Measurements from ENCODE around the gene LRRC4C.
A peak's percentile ranks its signal among the peaks of the same experiment; 100 is the strongest.

The LRRC4C gene

DNA sequence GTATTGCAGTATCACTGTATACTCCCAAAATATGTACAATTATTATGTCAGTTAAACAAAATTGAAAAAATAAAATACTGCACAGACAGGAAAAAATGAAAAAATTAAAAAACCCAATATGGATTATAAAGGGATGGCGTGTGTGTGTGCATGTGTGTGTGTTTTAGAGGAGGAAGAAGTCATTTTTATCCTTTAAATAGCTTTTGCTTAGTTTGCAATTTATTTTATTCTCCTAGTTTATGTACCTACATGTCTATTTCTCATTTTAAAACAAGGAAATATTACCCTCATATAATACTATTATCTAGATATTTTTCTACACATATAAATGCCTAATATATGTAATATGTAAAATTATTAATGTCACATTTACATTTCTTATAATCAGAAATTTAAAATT, 1144.3 kb downstream of the LRRC4C start:
- H3K4me1 ChIP-seq (ENCODE audit: control insufficient read depth, insufficient read depth, low read length): no peaks in the 10 kb centered on the region

DNA sequence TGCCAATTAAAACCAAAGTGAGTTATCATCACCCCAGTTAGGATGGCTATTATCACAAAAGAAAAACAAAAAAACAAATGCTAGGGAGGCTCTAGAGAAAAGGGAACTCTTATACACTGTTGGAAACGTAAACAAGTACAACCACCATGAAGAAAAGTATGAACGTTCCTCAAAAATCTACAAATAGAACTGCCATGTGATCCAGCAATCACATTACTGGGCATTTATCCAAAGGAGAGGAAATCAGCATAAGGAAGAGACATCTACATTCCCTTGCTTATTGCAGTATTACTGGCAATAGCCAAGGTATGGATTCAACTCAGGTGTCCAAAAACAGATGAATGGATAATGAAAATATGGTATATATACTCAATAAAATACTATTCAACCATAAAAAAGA, 1145.1 kb downstream of the LRRC4C start:
- Histone ChIP-seq H3K4me3 (ENCODE audit: low read length) (no peak overlapping the region), H3K27ac (ENCODE audit: low read depth, low read length) (no peak overlapping the region), H3K36me3 (ENCODE audit: control insufficient read depth, insufficient read depth, low read length) (no peaks in the 10 kb centered on the region), H3K9ac (ENCODE audit: low read length) (no peak overlapping the region), H3K4me1 (ENCODE audit: control insufficient read depth, insufficient read depth, low read length) (no peaks in the 10 kb centered on the region), H3K27me3 (ENCODE audit: control insufficient read depth, insufficient read depth, low read length) (no peaks in the 10 kb centered on the region)

More for the DNA sequence above, 1144.3 kb downstream of the LRRC4C start:
- H3K4me3 ChIP-seq (ENCODE audit: low read length): no peak overlapping the region
- no peak overlapping the region for H3K27ac ChIP-seq (ENCODE audit: low read depth, low read length)
- H3K27me3 ChIP-seq (ENCODE audit: control insufficient read depth, insufficient read depth, low read length): no peaks in the 10 kb centered on the region
- no peak overlapping the region for H3K9ac ChIP-seq (ENCODE audit: low read length)
- no peaks in the 10 kb centered on the region for H3K36me3 ChIP-seq (ENCODE audit: control insufficient read depth, insufficient read depth, low read length)

DNA sequence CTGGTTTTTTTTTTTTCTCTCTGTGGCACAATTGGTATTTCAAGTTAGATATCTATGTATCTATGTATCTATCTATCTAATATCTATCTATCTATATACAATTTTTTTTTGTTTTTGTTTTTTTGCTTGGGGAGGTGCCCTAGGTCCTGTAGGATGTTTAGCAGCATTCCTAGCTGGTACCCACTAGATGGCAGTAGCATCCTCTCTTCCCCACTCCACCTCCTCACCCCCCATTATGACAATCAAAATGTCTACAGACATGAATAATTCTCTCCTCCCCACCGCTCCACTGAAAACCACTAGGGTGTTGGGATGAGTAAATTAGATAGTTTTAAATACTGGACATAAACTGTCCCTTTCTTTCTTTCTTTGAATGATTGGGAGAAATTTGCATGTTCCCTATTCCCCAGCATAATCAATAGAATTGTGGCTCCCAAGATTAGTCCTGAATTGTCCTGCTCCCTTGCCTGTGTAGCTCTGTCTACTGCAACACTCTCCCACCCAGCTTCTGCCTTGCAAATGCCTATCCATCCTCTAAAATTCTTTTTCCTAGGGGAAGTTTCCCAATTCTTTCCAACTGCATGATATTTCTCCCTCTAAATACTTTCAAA, 1152.4 kb downstream of the LRRC4C start:
- no peaks in the 10 kb centered on the region for H3K36me3 ChIP-seq (ENCODE audit: control insufficient read depth, insufficient read depth, low read length)
- no peaks in the 10 kb centered on the region for H3K4me1 ChIP-seq (ENCODE audit: control insufficient read depth, insufficient read depth, low read length)
- H3K27me3 ChIP-seq (ENCODE audit: control insufficient read depth, insufficient read depth, low read length): no peaks in the 10 kb centered on the region
- no peak overlapping the region for H3K9ac ChIP-seq (ENCODE audit: low read length)
- H3K4me3 ChIP-seq (ENCODE audit: low read length): no peak overlapping the region
- no peak overlapping the region for H3K27ac ChIP-seq (ENCODE audit: low read depth, low read length)

DNA sequence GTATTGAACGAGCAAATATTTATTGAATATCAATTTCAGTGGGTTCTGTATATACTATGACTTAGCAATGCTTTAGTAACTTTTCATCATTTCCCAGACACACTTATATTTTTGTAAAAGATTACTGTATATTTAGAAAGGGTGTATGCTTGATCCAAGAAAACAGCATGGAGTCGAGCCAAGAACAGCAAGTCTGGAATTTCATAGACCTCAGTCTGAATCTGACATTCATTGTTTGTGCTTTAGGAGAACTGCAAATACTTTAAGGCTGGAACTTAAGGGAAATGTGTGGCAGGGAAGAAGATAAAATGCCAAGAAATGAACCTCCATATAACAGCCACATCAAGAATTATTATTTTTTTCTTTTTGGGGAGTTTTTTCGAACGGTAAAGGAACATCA, 1156.8 kb downstream of the LRRC4C start:
- Histone ChIP-seq H3K36me3 (ENCODE audit: control insufficient read depth, insufficient read depth, low read length) (no peaks in the 10 kb centered on the region), H3K4me1 (ENCODE audit: control insufficient read depth, insufficient read depth, low read length) (no peaks in the 10 kb centered on the region), H3K9ac (ENCODE audit: low read length) (no peak overlapping the region)

DNA sequence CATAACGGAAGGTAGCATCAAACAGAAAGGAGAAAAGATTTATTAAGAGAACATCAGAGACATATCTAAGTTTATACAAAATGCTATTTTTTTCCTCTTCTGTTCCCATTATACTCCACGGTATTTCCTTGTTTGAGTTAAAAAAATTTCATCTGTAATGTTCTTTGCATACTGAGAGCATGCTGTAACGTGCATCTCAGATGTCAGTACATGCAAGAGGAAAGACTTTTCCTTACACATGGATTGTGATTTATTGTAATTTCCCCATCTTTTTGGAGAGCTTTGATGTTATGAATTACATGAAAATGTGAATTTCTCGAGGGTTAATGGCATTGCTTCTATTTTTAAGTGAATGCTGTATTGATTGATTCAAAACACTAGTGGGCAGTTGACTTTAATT, 1164.0 kb downstream of the LRRC4C start:
- no peak overlapping the region for H3K9ac ChIP-seq (ENCODE audit: low read length)
- H3K4me3 ChIP-seq (ENCODE audit: low read length): no peak overlapping the region
- H3K27ac ChIP-seq (ENCODE audit: low read depth, low read length): no peak overlapping the region
- no peaks in the 10 kb centered on the region for H3K27me3 ChIP-seq (ENCODE audit: control insufficient read depth, insufficient read depth, low read length)
- H3K36me3 ChIP-seq (ENCODE audit: control insufficient read depth, insufficient read depth, low read length): no peaks in the 10 kb centered on the region
- H3K4me1 ChIP-seq (ENCODE audit: control insufficient read depth, insufficient read depth, low read length): no peaks in the 10 kb centered on the region

More for the DNA sequence above, 1156.8 kb downstream of the LRRC4C start:
- Histone ChIP-seq H3K27me3 (ENCODE audit: control insufficient read depth, insufficient read depth, low read length) (no peaks in the 10 kb centered on the region), H3K27ac (ENCODE audit: low read depth, low read length) (no peak overlapping the region), H3K4me3 (ENCODE audit: low read length) (no peak overlapping the region)

DNA sequence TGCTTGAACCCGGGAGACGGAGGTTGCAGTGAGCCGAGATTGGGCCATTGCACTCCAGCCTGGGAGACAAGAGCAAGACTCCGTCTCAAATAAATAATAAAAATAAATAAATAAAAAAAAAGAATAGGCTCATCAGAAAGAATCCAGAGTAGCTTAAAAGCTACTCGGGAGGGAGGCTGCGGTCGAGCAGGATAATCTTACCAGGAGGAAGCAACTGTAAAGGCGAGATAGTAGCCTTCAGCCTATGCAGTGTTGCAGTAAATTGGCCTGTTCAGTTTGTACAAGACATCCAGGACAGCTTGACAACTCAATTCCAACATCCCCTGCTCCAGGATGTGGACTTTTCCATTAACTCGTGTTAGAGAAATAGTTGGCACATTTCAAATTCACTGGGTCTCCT, 1164.7 kb downstream of the LRRC4C start:
- Histone ChIP-seq H3K4me3 (ENCODE audit: low read length) (no peak overlapping the region), H3K27ac (ENCODE audit: low read depth, low read length) (no peak overlapping the region), H3K4me1 (ENCODE audit: control insufficient read depth, insufficient read depth, low read length) (no peaks in the 10 kb centered on the region), H3K9ac (ENCODE audit: low read length) (no peak overlapping the region), H3K36me3 (ENCODE audit: control insufficient read depth, insufficient read depth, low read length) (no peaks in the 10 kb centered on the region), H3K27me3 (ENCODE audit: control insufficient read depth, insufficient read depth, low read length) (no peaks in the 10 kb centered on the region)

DNA sequence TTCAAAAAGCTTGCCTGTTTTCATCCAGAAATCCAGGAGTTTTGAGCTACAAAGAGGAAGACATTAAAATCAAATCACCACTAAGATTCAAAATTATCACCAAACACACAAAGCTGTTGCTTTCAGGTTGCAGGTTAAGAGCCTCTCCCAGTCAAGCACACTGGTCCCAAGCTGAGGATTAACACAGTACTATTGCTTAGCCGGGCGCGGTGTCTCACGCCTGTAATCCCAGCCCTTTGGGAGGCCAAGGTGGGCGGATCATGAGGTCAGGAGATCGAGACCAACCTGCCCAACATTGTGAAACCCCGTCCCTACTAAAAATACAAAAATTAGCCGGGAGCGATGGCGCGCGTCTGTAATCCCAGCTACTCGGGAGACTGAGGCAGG, 1165.1 kb downstream of the LRRC4C start:
- no peak overlapping the region for H3K27ac ChIP-seq (ENCODE audit: low read depth, low read length)
- H3K36me3 ChIP-seq (ENCODE audit: control insufficient read depth, insufficient read depth, low read length): no peaks in the 10 kb centered on the region
- H3K27me3 ChIP-seq (ENCODE audit: control insufficient read depth, insufficient read depth, low read length): no peaks in the 10 kb centered on the region
- H3K4me3 ChIP-seq (ENCODE audit: low read length): no peak overlapping the region
- H3K9ac ChIP-seq (ENCODE audit: low read length): no peak overlapping the region
- H3K4me1 ChIP-seq (ENCODE audit: control insufficient read depth, insufficient read depth, low read length): no peaks in the 10 kb centered on the region

DNA sequence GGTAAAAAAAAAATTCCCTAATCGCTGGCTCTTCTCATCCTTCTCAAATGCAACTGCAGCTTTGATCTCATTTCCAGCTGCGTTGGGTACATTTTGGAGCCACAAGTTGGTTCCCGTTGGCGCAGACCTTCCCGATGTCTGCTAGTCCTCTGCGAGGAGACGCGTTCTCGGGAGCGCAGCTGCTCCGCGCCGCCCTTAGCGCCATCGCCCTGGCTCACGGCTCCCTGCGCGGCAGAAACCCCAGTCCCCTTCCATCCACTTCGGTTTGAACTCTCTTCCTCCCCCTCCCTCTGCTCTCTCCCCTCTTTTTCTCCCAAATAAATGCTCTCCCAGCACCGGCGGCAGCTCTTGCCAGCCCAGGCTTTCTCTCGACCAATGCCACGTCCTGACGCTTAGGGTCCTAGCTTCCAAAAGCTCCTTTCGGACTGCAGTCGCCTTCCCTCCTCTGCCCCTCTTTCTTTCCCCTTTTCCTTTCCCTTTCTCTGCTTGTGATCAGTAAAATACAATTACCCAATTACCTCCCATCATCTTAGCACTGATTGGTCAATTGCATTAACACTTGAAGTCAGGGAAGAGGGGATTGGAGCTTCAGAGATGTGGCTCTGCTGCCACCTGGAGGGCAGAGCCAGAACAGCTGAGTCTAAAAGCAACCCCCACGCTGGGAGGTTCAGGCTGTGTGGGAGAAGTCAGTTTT, 1165.7 kb downstream of the LRRC4C start:
- Histone ChIP-seq H3K4me3 (ENCODE audit: low read length) (peak overlapping the region; percentile 69), H3K9ac (ENCODE audit: low read length) (no peak overlapping the region), H3K27ac (ENCODE audit: low read depth, low read length) (peak overlapping the region; percentile 41)

DNA sequence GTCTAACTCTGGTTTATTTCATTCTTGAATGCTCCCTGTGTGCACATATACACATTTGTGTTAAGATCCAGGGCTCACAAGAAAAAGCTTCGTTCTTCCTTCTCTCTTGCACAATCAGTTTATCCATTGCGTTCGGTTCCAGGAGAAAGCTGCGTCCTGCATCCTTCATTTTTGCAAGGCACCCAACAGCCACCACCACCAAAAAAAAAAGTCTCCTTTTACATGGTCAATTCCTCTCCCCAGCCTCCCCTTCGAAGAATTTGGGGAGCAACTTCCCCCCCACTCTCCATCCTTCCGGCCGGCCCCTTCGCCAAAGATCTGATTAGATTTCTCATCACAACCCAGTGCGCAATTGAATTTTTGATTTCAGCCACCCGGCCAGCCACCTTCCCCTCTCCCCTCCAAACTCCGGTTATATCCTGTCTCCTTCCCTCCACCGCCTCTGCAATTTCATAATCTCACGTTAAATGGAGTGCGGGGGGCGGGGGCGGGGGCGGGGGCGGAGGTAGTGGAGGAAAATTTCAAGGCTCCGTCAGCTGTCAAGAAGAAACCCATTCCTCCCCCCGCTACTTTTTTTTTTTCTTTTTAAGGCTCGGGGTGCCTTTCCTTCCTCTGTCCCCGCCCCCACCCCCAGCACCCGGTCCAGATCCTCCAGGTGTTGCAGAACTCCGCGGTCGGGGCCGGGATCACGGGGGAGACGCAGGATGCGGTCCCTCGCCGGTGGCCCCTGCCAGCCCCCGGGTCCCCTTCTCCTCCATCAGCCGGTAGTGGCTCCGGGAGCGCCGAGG, 1166.5 kb downstream of the LRRC4C start:
- no peaks in the 10 kb centered on the region for H3K4me1 ChIP-seq (ENCODE audit: control insufficient read depth, insufficient read depth, low read length)
- H3K36me3 ChIP-seq (ENCODE audit: control insufficient read depth, insufficient read depth, low read length): no peaks in the 10 kb centered on the region
- H3K9ac ChIP-seq (ENCODE audit: low read length): no peak overlapping the region
- peak overlapping the region; percentile 69 for H3K4me3 ChIP-seq (ENCODE audit: low read length)
- peak overlapping the region; percentile 41 for H3K27ac ChIP-seq (ENCODE audit: low read depth, low read length)
- H3K27me3 ChIP-seq (ENCODE audit: control insufficient read depth, insufficient read depth, low read length): no peaks in the 10 kb centered on the region

More for the DNA sequence above, 1165.7 kb downstream of the LRRC4C start:
- Histone ChIP-seq H3K27me3 (ENCODE audit: control insufficient read depth, insufficient read depth, low read length) (no peaks in the 10 kb centered on the region), H3K36me3 (ENCODE audit: control insufficient read depth, insufficient read depth, low read length) (no peaks in the 10 kb centered on the region), H3K4me1 (ENCODE audit: control insufficient read depth, insufficient read depth, low read length) (no peaks in the 10 kb centered on the region)

DNA sequence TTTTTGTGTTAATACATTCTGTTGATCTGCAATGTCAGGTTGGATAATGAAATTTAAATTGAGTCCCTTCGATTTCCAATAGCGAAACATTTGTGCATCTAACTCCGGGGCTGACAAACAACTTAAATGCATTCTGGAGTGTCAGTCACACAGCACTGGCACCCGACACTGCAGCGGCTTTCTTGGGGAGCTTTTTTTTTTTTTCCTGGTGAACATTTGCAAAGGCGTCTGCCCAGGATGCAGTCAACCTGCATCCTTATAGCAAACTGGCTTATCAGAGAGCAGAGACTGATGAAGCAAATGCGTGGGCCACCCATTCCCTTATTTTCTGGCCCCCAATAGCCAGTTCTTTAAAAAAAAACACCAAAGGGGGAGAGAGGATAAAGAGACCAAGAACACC, 1167.7 kb downstream of the LRRC4C start:
- H3K9ac ChIP-seq (ENCODE audit: low read length): no peak overlapping the region
- no peaks in the 10 kb centered on the region for H3K4me1 ChIP-seq (ENCODE audit: control insufficient read depth, insufficient read depth, low read length)
- no peaks in the 10 kb centered on the region for H3K36me3 ChIP-seq (ENCODE audit: control insufficient read depth, insufficient read depth, low read length)
- H3K4me3 ChIP-seq (ENCODE audit: low read length): peak overlapping the region; percentile 33
- H3K27ac ChIP-seq (ENCODE audit: low read depth, low read length): no peak overlapping the region
- no peaks in the 10 kb centered on the region for H3K27me3 ChIP-seq (ENCODE audit: control insufficient read depth, insufficient read depth, low read length)

DNA sequence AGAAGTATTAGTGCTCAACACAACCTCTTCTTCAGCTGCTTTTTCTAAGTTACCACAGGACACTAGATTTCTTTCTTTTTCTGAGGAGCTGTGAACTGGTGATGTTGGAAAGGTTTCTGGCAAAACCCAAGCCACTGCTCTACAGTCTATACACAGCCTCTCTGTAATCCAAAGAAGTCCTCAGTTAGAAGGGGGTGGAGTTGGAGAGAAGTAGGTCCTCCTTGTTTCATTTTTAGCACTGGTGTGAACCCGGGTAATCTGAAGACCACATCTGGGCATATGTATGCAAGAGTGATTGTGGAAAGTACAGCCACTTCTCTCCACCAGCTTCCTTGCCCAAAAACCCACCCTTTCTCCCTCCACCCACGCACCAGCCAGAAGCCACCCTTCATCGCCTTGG, 1168.1 kb downstream of the LRRC4C start:
- Histone ChIP-seq H3K9ac (ENCODE audit: low read length) (no peak overlapping the region), H3K27me3 (ENCODE audit: control insufficient read depth, insufficient read depth, low read length) (no peaks in the 10 kb centered on the region), H3K4me3 (ENCODE audit: low read length) (peak overlapping the region; percentile 33), H3K36me3 (ENCODE audit: control insufficient read depth, insufficient read depth, low read length) (no peaks in the 10 kb centered on the region), H3K27ac (ENCODE audit: low read depth, low read length) (no peak overlapping the region), H3K4me1 (ENCODE audit: control insufficient read depth, insufficient read depth, low read length) (no peaks in the 10 kb centered on the region)

DNA sequence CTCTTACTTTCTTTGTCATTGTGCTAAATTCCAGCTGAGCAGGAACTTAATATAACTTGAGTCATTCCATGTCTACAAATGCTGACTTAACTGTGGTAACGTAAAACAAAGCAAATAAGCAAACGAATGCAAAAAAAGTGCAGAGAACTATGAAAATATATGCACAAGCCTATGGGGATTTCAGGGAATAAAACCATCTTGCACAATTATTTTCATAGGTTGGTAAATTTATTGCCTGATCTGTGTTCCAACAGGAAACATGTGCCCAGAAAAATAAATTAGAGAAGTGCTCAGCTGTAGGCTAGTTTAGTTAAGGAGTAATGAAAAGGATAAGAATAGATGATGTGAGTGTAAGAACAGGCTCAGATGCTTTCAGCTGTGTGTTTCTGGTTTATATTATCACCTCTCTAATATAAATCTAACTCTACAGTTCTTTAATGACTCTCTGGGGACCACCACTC, 1169.3 kb downstream of the LRRC4C start:
- no peaks in the 10 kb centered on the region for H3K27me3 ChIP-seq (ENCODE audit: control insufficient read depth, insufficient read depth, low read length)
- H3K4me1 ChIP-seq (ENCODE audit: control insufficient read depth, insufficient read depth, low read length): no peaks in the 10 kb centered on the region
- no peaks in the 10 kb centered on the region for H3K36me3 ChIP-seq (ENCODE audit: control insufficient read depth, insufficient read depth, low read length)
- no peak overlapping the region for H3K4me3 ChIP-seq (ENCODE audit: low read length)
- H3K27ac ChIP-seq (ENCODE audit: low read depth, low read length): no peak overlapping the region
- H3K9ac ChIP-seq (ENCODE audit: low read length): no peak overlapping the region
